ENCODE results near the gene NT5DC3. TPM values are rescaled to one million over a fixed set of nuclear protein-coding genes. Genes with fewer than 3 reads are reported as not detected.
"Not testable (repeated sequence)": the region's sequence is repeated elsewhere in the genome, so short reads cannot be mapped to it uniquely, and the experiment has no call there.

Gene NT5DC3
- total RNA-seq, 4 donors from 2014 or later, result 4.7 to 32.2 (median 5.8) TPM

DNA sequence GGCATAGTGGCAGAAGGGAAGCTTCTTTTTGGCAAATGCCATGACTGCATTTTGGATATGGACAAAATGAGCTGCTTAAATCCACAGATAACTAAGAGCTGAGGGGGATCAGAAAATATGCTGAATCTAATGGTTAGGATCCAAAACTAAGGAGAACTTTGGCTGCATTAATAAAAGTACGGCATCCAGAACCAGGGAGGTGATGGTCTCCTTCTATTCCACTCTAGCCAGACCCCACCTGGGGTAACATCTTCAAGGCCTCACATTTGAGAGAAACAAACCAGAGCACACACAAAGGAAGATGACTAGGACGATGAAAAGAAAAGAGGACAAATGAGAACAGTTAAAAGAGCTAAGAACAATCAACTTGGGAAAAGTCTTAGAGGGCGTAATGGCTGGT lies 27.6 kb downstream of the NT5DC3 start:
- peaks cover 0 to 3% (median 0%) of the 10 kb centered on the region in 3 donors for H3K4me1 ChIP-seq
- no peak overlapping the region for H3K27ac ChIP-seq
- no peak overlapping the region for H3K4me3 ChIP-seq
- H3K27me3 ChIP-seq, result no peaks in the 10 kb centered on the region
- intact Hi-C loops (cut with DNase I), result no loop called here
- H3K9me3 ChIP-seq, result no peaks in the 10 kb centered on the region
- 78 to 88% methylated on average over 3 of the region's 3 CpGs for WGBS, 2 donors
- DNase-seq, result no peak
- H3K36me3 ChIP-seq, result peaks cover 0 to 44% (median 0%) of the 10 kb centered on the region in 3 donors
- TF ChIP-seq, protein P1, sequence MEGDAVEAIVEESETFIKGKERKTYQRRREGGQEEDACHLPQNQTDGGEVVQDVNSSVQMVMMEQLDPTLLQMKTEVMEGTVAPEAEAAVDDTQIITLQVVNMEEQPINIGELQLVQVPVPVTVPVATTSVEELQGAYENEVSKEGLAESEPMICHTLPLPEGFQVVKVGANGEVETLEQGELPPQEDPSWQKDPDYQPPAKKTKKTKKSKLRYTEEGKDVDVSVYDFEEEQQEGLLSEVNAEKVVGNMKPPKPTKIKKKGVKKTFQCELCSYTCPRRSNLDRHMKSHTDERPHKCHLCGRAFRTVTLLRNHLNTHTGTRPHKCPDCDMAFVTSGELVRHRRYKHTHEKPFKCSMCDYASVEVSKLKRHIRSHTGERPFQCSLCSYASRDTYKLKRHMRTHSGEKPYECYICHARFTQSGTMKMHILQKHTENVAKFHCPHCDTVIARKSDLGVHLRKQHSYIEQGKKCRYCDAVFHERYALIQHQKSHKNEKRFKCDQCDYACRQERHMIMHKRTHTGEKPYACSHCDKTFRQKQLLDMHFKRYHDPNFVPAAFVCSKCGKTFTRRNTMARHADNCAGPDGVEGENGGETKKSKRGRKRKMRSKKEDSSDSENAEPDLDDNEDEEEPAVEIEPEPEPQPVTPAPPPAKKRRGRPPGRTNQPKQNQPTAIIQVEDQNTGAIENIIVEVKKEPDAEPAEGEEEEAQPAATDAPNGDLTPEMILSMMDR (IDR thresholded peaks at IDR 0.05), result no peak
- no peak for TF ChIP-seq POLR2A (IDR thresholded peaks at IDR 0.05)

- TF ChIP-seq, protein P1 (IDR thresholded peaks at IDR 0.05), result peak in 1 of 6 experiments; percentile 8
- no peak for TF ChIP-seq POLR2A (IDR thresholded peaks at IDR 0.05)
- no peak for DNase-seq
- Histone ChIP-seq H3K4me1 (peaks cover 0 to 8% (median 0%) of the 10 kb centered on the region in 3 donors), H3K4me3 (no peak overlapping the region), H3K9me3 (no peaks in the 10 kb centered on the region), H3K27ac (no peak overlapping the region), H3K27me3 (no peaks in the 10 kb centered on the region), H3K36me3 (peaks cover 0 to 44% (median 0%) of the 10 kb centered on the region in 3 donors)
- intact Hi-C loops (cut with DNase I), result no loop called here
- 100% methylated on average over 1 of the region's 1 CpG for WGBS, 2 donors
Measured at GRCh38 chr12:103812789-103813188, 28.2 kb downstream of the NT5DC3 start.

DNA sequence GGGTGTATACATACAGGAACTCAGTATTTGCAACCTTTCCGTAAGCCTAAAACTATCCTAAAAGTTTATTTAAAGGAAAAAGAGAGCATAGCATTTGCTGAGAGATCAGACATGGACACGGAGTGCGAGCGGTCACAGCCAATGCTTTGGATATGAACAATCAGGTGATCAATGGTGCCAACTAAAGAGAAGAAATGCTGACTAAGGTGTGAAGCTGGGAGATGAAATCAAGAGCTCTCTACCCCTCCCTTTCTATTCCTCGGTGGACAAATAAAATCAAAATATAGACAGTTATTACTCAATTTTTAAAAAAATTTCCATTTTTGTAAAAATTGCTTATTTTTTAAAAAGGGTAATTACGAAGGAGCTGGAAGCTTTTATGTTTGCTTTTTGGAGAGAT lies 29.2 kb downstream of the NT5DC3 start:
- H3K9me3 ChIP-seq, result no peaks in the 10 kb centered on the region
- 84 to 86% methylated on average over 6 of the region's 6 CpGs for WGBS, 2 donors

GRCh38 chr12:103810111-103810510 lies 30.9 kb downstream of the NT5DC3 start:
- H3K27ac ChIP-seq, result no peak overlapping the region
- H3K4me1 ChIP-seq, result peaks cover 0 to 31% (median 4%) of the 10 kb centered on the region in 3 donors
- no peak for DNase-seq
- H3K4me3 ChIP-seq, result no peak overlapping the region
- peaks cover 0 to 50% (median 0%) of the 10 kb centered on the region in 3 donors for H3K36me3 ChIP-seq
- H3K27me3 ChIP-seq, result no peaks in the 10 kb centered on the region
- 75 to 83% methylated on average over 5 of the region's 5 CpGs for WGBS, 2 donors
- no peak for TF ChIP-seq POLR2A (IDR thresholded peaks at IDR 0.05)
- TF ChIP-seq, protein P1 (IDR thresholded peaks at IDR 0.05), result no peak
- intact Hi-C loops (cut with DNase I), result no loop called here
- no peaks in the 10 kb centered on the region for H3K9me3 ChIP-seq

More for the DNA sequence above, 29.2 kb downstream of the NT5DC3 start:
- Histone ChIP-seq H3K27me3 (no peaks in the 10 kb centered on the region), H3K4me3 (no peak overlapping the region), H3K36me3 (peaks cover 0 to 44% (median 0%) of the 10 kb centered on the region in 3 donors), H3K27ac (no peak overlapping the region), H3K4me1 (peaks cover 0 to 18% (median 0%) of the 10 kb centered on the region in 3 donors)
- TF ChIP-seq POLR2A (IDR thresholded peaks at IDR 0.05), result no peak
- TF ChIP-seq, protein P1 (IDR thresholded peaks at IDR 0.05), result no peak
- intact Hi-C loops (cut with DNase I), result no loop called here
- DNase-seq, result no peak

DNA sequence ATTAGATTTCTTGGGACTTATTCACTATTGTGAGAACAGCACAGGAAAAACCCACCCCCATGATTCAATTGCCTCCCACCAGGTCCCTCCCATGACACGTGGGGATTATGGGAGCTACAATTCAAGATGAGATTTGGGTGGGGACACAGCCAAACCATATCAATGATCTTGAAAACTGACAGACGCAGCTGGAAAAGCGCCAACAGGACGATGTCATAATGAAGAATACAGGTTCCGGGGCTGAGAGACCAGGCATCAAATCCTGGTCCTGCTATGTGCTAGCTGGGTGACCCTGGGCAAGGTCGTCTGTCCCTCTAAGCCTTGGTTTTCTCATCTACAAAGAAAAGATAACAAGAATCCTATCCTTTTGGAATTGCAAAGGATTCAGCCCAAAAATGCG lies 31.4 kb downstream of the NT5DC3 start:
- DNase-seq; H3K27ac ChIP-seq; intact Hi-C loops (cut with DNase I); H3K4me3 ChIP-seq; H3K27me3 ChIP-seq; H3K9me3 ChIP-seq: not testable (repeated sequence)
- 78 to 82% methylated on average over 7 of the region's 7 CpGs for WGBS, 2 donors
- Histone ChIP-seq H3K4me1 (peaks cover 0 to 36% (median 9%) of the 10 kb centered on the region in 3 donors), H3K36me3 (peaks cover 0 to 50% (median 0%) of the 10 kb centered on the region in 3 donors)

- Histone ChIP-seq H3K36me3 (peaks cover 0 to 47% (median 0%) of the 10 kb centered on the region in 3 donors), H3K27ac (no peak overlapping the region), H3K27me3 (no peaks in the 10 kb centered on the region), H3K4me3 (no peak overlapping the region), H3K4me1 (peaks cover 0 to 37% (median 9%) of the 10 kb centered on the region in 3 donors), H3K9me3 (no peaks in the 10 kb centered on the region)
- TF ChIP-seq, protein P1 (IDR thresholded peaks at IDR 0.05), result no peak
- TF ChIP-seq POLR2A (IDR thresholded peaks at IDR 0.05), result no peak
- intact Hi-C loops (cut with DNase I), result no loop called here
- WGBS, 2 donors, result 85 to 92% methylated on average over 4 of the region's 4 CpGs
- no peak for DNase-seq
Measured at GRCh38 chr12:103809154-103809553, 31.9 kb downstream of the NT5DC3 start.
